H1 (cell line): ENCODE measurements around the gene RAB9B. TPM values are rescaled to one million over a fixed set of nuclear protein-coding genes. Genes with fewer than 3 reads are reported as not detected.

Source experiments
- CTCF ChIA-PET: fragments of 300-600 bp; sonication (Branson Sonifier 250); formaldehyde crosslinking; loops from one replicate; lab custom pipeline; 2021; ENCODE audit not compliant: partially characterized antibody; lab: Charles Lee
- POLR2A ChIA-PET: fragments of 300-600 bp; sonication (Branson Sonifier 250); formaldehyde crosslinking; loops from one replicate; lab custom pipeline; 2021; ENCODE audit warnings: inconsistent platforms; ENCODE audit not compliant: partially characterized antibody; lab: Charles Lee
- DNase-seq, 2 experiments: peaks; one replicate each; pipeline versions ENCODE4 v3.0.0 to v3.0.0-alpha.2; 2010 to 2022; ENCODE audit warnings: low spot score in 2 of 2, low read depth in 1 of 2, mixed read lengths in 1 of 2
- FAIRE-seq: peaks from 2 replicates; lab custom pipeline; 2011; peaks lifted over from hg19 to GRCh38; lab: Jason Lieb, UNC
- H2AFZ ChIP-seq: 2 replicates; pipeline ENCODE4 v1.8.1; 2012; ENCODE audit warnings: low read length, inconsistent platforms
- H2AK5ac ChIP-seq: 2 replicates; pipeline ENCODE4 v1.6.1; 2013; ENCODE audit warnings: low read depth, low read length
- H2BK120ac ChIP-seq: replicated peaks from 2 replicates; pipeline ENCODE3; 2013; ENCODE audit warnings: low read depth, low read length, inconsistent platforms
- H2BK12ac ChIP-seq: 2 replicates; pipeline ENCODE4 v1.6.1; 2013; ENCODE audit warnings: low read depth, low read length
- H2BK15ac ChIP-seq: 2 replicates; pipeline ENCODE4 v1.6.1; 2013; ENCODE audit warnings: low read length
- H2BK20ac ChIP-seq: 2 replicates; pipeline ENCODE4 v1.6.1; 2013; ENCODE audit warnings: low read length
- H2BK5ac ChIP-seq: 2 replicates; pipeline ENCODE4 v1.6.1; 2013; ENCODE audit warnings: low read depth, low read length
- H3K14ac ChIP-seq: 2 replicates; pipeline ENCODE4 v1.6.1; 2013; ENCODE audit warnings: inconsistent platforms; ENCODE audit not compliant: insufficient read length
- H3K18ac ChIP-seq: 2 replicates; pipeline ENCODE4 v1.6.1; 2013; ENCODE audit warnings: low read length; ENCODE audit errors: extremely low read depth
- H3K23ac ChIP-seq: 2 replicates; pipeline ENCODE4 v1.6.1; 2013; ENCODE audit warnings: inconsistent platforms; ENCODE audit not compliant: insufficient read length
- H3K23me2 ChIP-seq: 2 replicates; pipeline ENCODE4 v1.6.1; 2013; ENCODE audit warnings: low read depth, low read length
- H3K27ac ChIP-seq: 2 replicates; pipeline ENCODE4 v1.6.1; 2011; ENCODE audit warnings: low read depth, low read length, inconsistent platforms
- H3K27me3 ChIP-seq, 4 experiments: replicated peaks in 1 of 4; 1 replicate in 1 of 4; 2 replicates in 3 of 4; pipeline versions ENCODE4 v1.6.1 to v1.8.1; 2011 to 2013; ENCODE audit warnings: low read length in 3 of 4, mild to moderate bottlenecking in 3 of 4, inconsistent platforms in 2 of 4, mixed read lengths in 2 of 4, moderate library complexity in 1 of 4; ENCODE audit not compliant: control insufficient read depth in 3 of 4, insufficient read depth in 3 of 4; ENCODE audit errors: extremely low read depth in 1 of 4
- H3K36me3 ChIP-seq, 4 experiments: 2 replicates each; pipeline versions ENCODE4 v1.6.1 to v1.8.1; 2011 to 2013; ENCODE audit warnings: mild to moderate bottlenecking in 4 of 4, low read length in 3 of 4, moderate library complexity in 2 of 4, control low read depth in 1 of 4, inconsistent platforms in 1 of 4; ENCODE audit not compliant: insufficient read depth in 4 of 4, control insufficient read depth in 2 of 4
- H3K4ac ChIP-seq: replicated peaks from 2 replicates; pipeline ENCODE3; 2013; ENCODE audit warnings: low read length, low read depth, mixed read lengths, inconsistent platforms; ENCODE audit not compliant: insufficient read length
- H3K4me1 ChIP-seq, 4 experiments: replicated peaks in 1 of 4; 1 replicate in 1 of 4; 2 replicates in 3 of 4; pipeline versions ENCODE4 v1.6.1 to v1.8.1; 2011 to 2013; ENCODE audit warnings: low read length in 3 of 4, inconsistent platforms in 2 of 4, mixed read lengths in 1 of 4; ENCODE audit not compliant: insufficient read depth in 4 of 4, control insufficient read depth in 3 of 4
- H3K4me2 ChIP-seq, 2 experiments: 2 replicates each; pipeline versions ENCODE4 v1.6.1 to v1.8.1; 2011 to 2013; ENCODE audit warnings: low read depth in 2 of 2, low read length in 2 of 2, control low read depth in 1 of 2, inconsistent platforms in 1 of 2, mild to moderate bottlenecking in 1 of 2; ENCODE audit not compliant: insufficient read depth in 1 of 2
- H3K4me3 ChIP-seq, 4 experiments: fragments of 200-600, 300-600 bp in 1 of 4; sonication (generic), shearing (Covaris generic), sonication (Bioruptor Twin) in 1 of 4; 2 replicates each; pipeline versions ENCODE4 v1.5.1 to v1.8.1; 2011 to 2016; ENCODE audit warnings: low read length in 4 of 4, low read depth in 3 of 4, control low read depth in 2 of 4, inconsistent platforms in 2 of 4, mild to moderate bottlenecking in 2 of 4, mixed read lengths in 1 of 4, moderate library complexity in 1 of 4; ENCODE audit not compliant: insufficient read depth in 2 of 4; ENCODE audit errors: extremely low read depth in 1 of 4
- H3K56ac ChIP-seq: replicated peaks from 2 replicates; pipeline ENCODE3; 2013; ENCODE audit warnings: low read depth, mild to moderate bottlenecking, mixed read lengths, low read length, inconsistent platforms; ENCODE audit not compliant: insufficient read length
- H3K79me1 ChIP-seq: 2 replicates; pipeline ENCODE4 v1.6.1; 2013; ENCODE audit warnings: low read depth, low read length, control low read depth
- H3K79me2 ChIP-seq, 2 experiments: 2 replicates each; pipeline versions ENCODE4 v1.6.1 to v1.8.1; 2012 to 2013; ENCODE audit warnings: low read length in 2 of 2, mild to moderate bottlenecking in 2 of 2, inconsistent platforms in 1 of 2; ENCODE audit not compliant: insufficient read depth in 2 of 2, control insufficient read depth in 1 of 2
- H3K9ac ChIP-seq, 4 experiments: replicated peaks in 1 of 4; 1 replicate in 1 of 4; 2 replicates in 3 of 4; pipeline versions ENCODE4 v1.6.1 to v1.8.1; 2011 to 2013; ENCODE audit warnings: low read depth in 3 of 4, low read length in 3 of 4, control low read depth in 2 of 4, mild to moderate bottlenecking in 2 of 4, moderate library complexity in 2 of 4, inconsistent platforms in 1 of 4; ENCODE audit errors: extremely low read depth in 1 of 4
- H3K9me3 ChIP-seq, 2 experiments: 2 replicates each; pipeline versions ENCODE4 v1.6.1 to v1.8.1; 2012 to 2013; ENCODE audit warnings: mild to moderate bottlenecking in 2 of 2, moderate library complexity in 2 of 2, control low read depth in 1 of 2, inconsistent platforms in 1 of 2, low read depth in 1 of 2, low read length in 1 of 2, mixed read lengths in 1 of 2; ENCODE audit not compliant: insufficient read depth in 2 of 2
- H4K20me1 ChIP-seq, 2 experiments: replicated peaks in 1 of 2; 2 replicates each; pipeline versions ENCODE3 to v1.8.1; 2011 to 2013; ENCODE audit warnings: inconsistent platforms in 2 of 2, low read length in 2 of 2, mild to moderate bottlenecking in 1 of 2; ENCODE audit not compliant: insufficient read depth in 2 of 2, control insufficient read depth in 1 of 2
- H4K5ac ChIP-seq: 2 replicates; pipeline ENCODE4 v1.6.1; 2013; ENCODE audit warnings: low read length, low read depth, mixed read lengths, inconsistent platforms; ENCODE audit not compliant: insufficient read length
- H4K8ac ChIP-seq: 2 replicates; pipeline ENCODE4 v1.8.0; 2013; ENCODE audit warnings: mild to moderate bottlenecking, moderate library complexity, low read length, inconsistent platforms; ENCODE audit not compliant: insufficient read depth; ENCODE audit errors: extremely low read depth
- H4K91ac ChIP-seq: replicated peaks from 2 replicates; pipeline ENCODE3; 2013; ENCODE audit warnings: low read length, mixed read lengths, inconsistent platforms; ENCODE audit not compliant: insufficient read length
- JUN ChIP-seq: IDR thresholded peaks from 2 replicates; pipeline ENCODE4 v1.6.1; 2011; ENCODE audit warnings: low read depth, mild to moderate bottlenecking, improper control_type of control experiment, low read length
- WGBS, 2 experiments: shearing (Covaris generic) in 1 of 2; methylation state at CpG; one replicate each; pipeline versions ENCODE4 v1.1.6 to v1.1.7; 2013 to 2015; ENCODE audit warnings: low lambda C conversion rate in 2 of 2, mixed read lengths in 2 of 2, inconsistent platforms in 1 of 2, low coverage in 1 of 2, missing lambda C conversion rate in 1 of 2; ENCODE audit not compliant: insufficient replicate concordance in 2 of 2, insufficient coverage in 1 of 2, insufficient read length in 1 of 2; ENCODE audit errors: extremely low coverage in 1 of 2, missing lambda C conversion rate in 1 of 2; 5-methylcytosine and 5-hydroxymethylcytosine counted together
- polyA plus RNA-seq, 7 experiments: library from polyadenylated mRNA; depleted of rRNA in 3 of 7; stranded (reverse) in 5 of 7; unstranded in 2 of 7; fragments of >200 nt in 5 of 7; fragments of 200-250 nt in 2 of 7; gene quantifications; 1 replicate in 5 of 7; 2 replicates in 1 of 7; 4 replicates in 1 of 7; pipeline versions ENCODE4 v1.2.1 to v1.2.3, GENCODE V29; 2011 to 2013; ENCODE audit warnings: missing spikeins in 2 of 7, mixed read lengths in 2 of 7
- total RNA-seq: library from RNA; stranded (reverse); fragmentation: NEBNext Ultra II Directional; extraction: Animal tissue kit (Norgen Biotek cat#: 25700); gene quantifications from 2 replicates; pipeline ENCODE4 v1.2.1, GENCODE V29; 2021

RAB9B gene
- total and polyA plus RNA-seq, 2 of the 8 experiments (the other 6 are each of a cell fraction or from before 2014, with no cell fraction given), result 0.26 to 0.56 TPM

GRCh38 chrX:103794119-103794518 is 37.9 kb downstream of the RAB9B start:
- Histone ChIP-seq H3K27ac (no peak overlapping the region), H3K56ac (no peak overlapping the region), H3K18ac (no peak overlapping the region), H4K20me1 (no peaks in the 10 kb centered on the region), H4K91ac (no peak overlapping the region), H2BK20ac (no peak overlapping the region), H3K4ac (no peak overlapping the region), H3K79me1 (no peaks in the 10 kb centered on the region), H3K4me2 (no peak overlapping the region), H2BK12ac (no peak overlapping the region), H3K9ac (no peak overlapping the region), H3K4me1 (no peaks in the 10 kb centered on the region), H2BK15ac (no peak overlapping the region), H2AFZ (no peak overlapping the region), H3K4me3 (no peak overlapping the region), H3K79me2 (no peaks in the 10 kb centered on the region), H3K14ac (no peak overlapping the region), H4K5ac (no peak overlapping the region), H2AK5ac (no peak overlapping the region), H3K36me3 (peaks cover 3 to 28% (median 10%) of the 10 kb centered on the region in 4 experiments), H4K8ac (no peak overlapping the region), H2BK5ac (no peak overlapping the region), H2BK120ac (no peak overlapping the region), H3K27me3 (no peaks in the 10 kb centered on the region), H3K23me2 (no peaks in the 10 kb centered on the region), H3K23ac (no peak overlapping the region), H3K9me3 (no peaks in the 10 kb centered on the region)
- no peak for FAIRE-seq
- no peak for DNase-seq
- ChIA-PET POLR2A (interaction anchor here (1.7 to 3.0 kb wide), 4 partner anchors 11 to 31 kb away, joined by 4 to 16 read pairs (median 6); no protein-coding TSS in a partner anchor), CTCF (interaction anchor here (1.0 to 2.0 kb wide), 3 partner anchors 18 to 153 kb away, joined by 3 to 7 read pairs (median 4); partner anchors contain the start of gene TMEM31)
- 79% methylated on average over 4 of the region's 4 CpGs; no CpG with 5 or more reads in 1 of the 2 experiments for WGBS, 2 experiments
- TF ChIP-seq JUN, result no peak
